H1 (cell line): Measurements from ENCODE around the gene MMP1. TPM values are rescaled to one million over a fixed set of nuclear protein-coding genes. Genes with fewer than 3 reads are reported as not detected.

Experiments used
- CTCF ChIA-PET: fragments of 300-600 bp; sonication (Branson Sonifier 250); formaldehyde crosslinking; loops from one replicate; lab custom pipeline; 2021; ENCODE audit not compliant: partially characterized antibody; lab: Charles Lee
- POLR2A ChIA-PET: fragments of 300-600 bp; sonication (Branson Sonifier 250); formaldehyde crosslinking; loops from one replicate; lab custom pipeline; 2021; ENCODE audit warnings: inconsistent platforms; ENCODE audit not compliant: partially characterized antibody; lab: Charles Lee
- DNase-seq, 2 experiments: peaks; one replicate each; pipeline versions ENCODE4 v3.0.0 to v3.0.0-alpha.2; 2010 to 2022; ENCODE audit warnings: low spot score in 2 of 2, low read depth in 1 of 2, mixed read lengths in 1 of 2
- FAIRE-seq: peaks from 2 replicates; lab custom pipeline; 2011; peaks lifted over from hg19 to GRCh38; lab: Jason Lieb, UNC
- H2AFZ ChIP-seq: 2 replicates; pipeline ENCODE4 v1.8.1; 2012; ENCODE audit warnings: low read length, inconsistent platforms
- H2AK5ac ChIP-seq: 2 replicates; pipeline ENCODE4 v1.6.1; 2013; ENCODE audit warnings: low read depth, low read length
- H2BK120ac ChIP-seq: replicated peaks from 2 replicates; pipeline ENCODE3; 2013; ENCODE audit warnings: low read depth, low read length, inconsistent platforms
- H2BK12ac ChIP-seq: 2 replicates; pipeline ENCODE4 v1.6.1; 2013; ENCODE audit warnings: low read depth, low read length
- H2BK15ac ChIP-seq: 2 replicates; pipeline ENCODE4 v1.6.1; 2013; ENCODE audit warnings: low read length
- H2BK20ac ChIP-seq: 2 replicates; pipeline ENCODE4 v1.6.1; 2013; ENCODE audit warnings: low read length
- H2BK5ac ChIP-seq: 2 replicates; pipeline ENCODE4 v1.6.1; 2013; ENCODE audit warnings: low read depth, low read length
- H3K14ac ChIP-seq: 2 replicates; pipeline ENCODE4 v1.6.1; 2013; ENCODE audit warnings: inconsistent platforms; ENCODE audit not compliant: insufficient read length
- H3K18ac ChIP-seq: 2 replicates; pipeline ENCODE4 v1.6.1; 2013; ENCODE audit warnings: low read length; ENCODE audit errors: extremely low read depth
- H3K23ac ChIP-seq: 2 replicates; pipeline ENCODE4 v1.6.1; 2013; ENCODE audit warnings: inconsistent platforms; ENCODE audit not compliant: insufficient read length
- H3K23me2 ChIP-seq: 2 replicates; pipeline ENCODE4 v1.6.1; 2013; ENCODE audit warnings: low read depth, low read length
- H3K27ac ChIP-seq: 2 replicates; pipeline ENCODE4 v1.6.1; 2011; ENCODE audit warnings: low read depth, low read length, inconsistent platforms
- H3K27me3 ChIP-seq, 4 experiments: replicated peaks in 1 of 4; 1 replicate in 1 of 4; 2 replicates in 3 of 4; pipeline versions ENCODE4 v1.6.1 to v1.8.1; 2011 to 2013; ENCODE audit warnings: low read length in 3 of 4, mild to moderate bottlenecking in 3 of 4, inconsistent platforms in 2 of 4, mixed read lengths in 2 of 4, moderate library complexity in 1 of 4; ENCODE audit not compliant: control insufficient read depth in 3 of 4, insufficient read depth in 3 of 4; ENCODE audit errors: extremely low read depth in 1 of 4
- H3K36me3 ChIP-seq, 4 experiments: 2 replicates each; pipeline versions ENCODE4 v1.6.1 to v1.8.1; 2011 to 2013; ENCODE audit warnings: mild to moderate bottlenecking in 4 of 4, low read length in 3 of 4, moderate library complexity in 2 of 4, control low read depth in 1 of 4, inconsistent platforms in 1 of 4; ENCODE audit not compliant: insufficient read depth in 4 of 4, control insufficient read depth in 2 of 4
- H3K4ac ChIP-seq: replicated peaks from 2 replicates; pipeline ENCODE3; 2013; ENCODE audit warnings: low read length, low read depth, mixed read lengths, inconsistent platforms; ENCODE audit not compliant: insufficient read length
- H3K4me1 ChIP-seq, 4 experiments: replicated peaks in 1 of 4; 1 replicate in 1 of 4; 2 replicates in 3 of 4; pipeline versions ENCODE4 v1.6.1 to v1.8.1; 2011 to 2013; ENCODE audit warnings: low read length in 3 of 4, inconsistent platforms in 2 of 4, mixed read lengths in 1 of 4; ENCODE audit not compliant: insufficient read depth in 4 of 4, control insufficient read depth in 3 of 4
- H3K4me2 ChIP-seq, 2 experiments: 2 replicates each; pipeline versions ENCODE4 v1.6.1 to v1.8.1; 2011 to 2013; ENCODE audit warnings: low read depth in 2 of 2, low read length in 2 of 2, control low read depth in 1 of 2, inconsistent platforms in 1 of 2, mild to moderate bottlenecking in 1 of 2; ENCODE audit not compliant: insufficient read depth in 1 of 2
- H3K4me3 ChIP-seq, 4 experiments: fragments of 200-600, 300-600 bp in 1 of 4; sonication (generic), shearing (Covaris generic), sonication (Bioruptor Twin) in 1 of 4; 2 replicates each; pipeline versions ENCODE4 v1.5.1 to v1.8.1; 2011 to 2016; ENCODE audit warnings: low read length in 4 of 4, low read depth in 3 of 4, control low read depth in 2 of 4, inconsistent platforms in 2 of 4, mild to moderate bottlenecking in 2 of 4, mixed read lengths in 1 of 4, moderate library complexity in 1 of 4; ENCODE audit not compliant: insufficient read depth in 2 of 4; ENCODE audit errors: extremely low read depth in 1 of 4
- H3K56ac ChIP-seq: replicated peaks from 2 replicates; pipeline ENCODE3; 2013; ENCODE audit warnings: low read depth, mild to moderate bottlenecking, mixed read lengths, low read length, inconsistent platforms; ENCODE audit not compliant: insufficient read length
- H3K79me1 ChIP-seq: 2 replicates; pipeline ENCODE4 v1.6.1; 2013; ENCODE audit warnings: low read depth, low read length, control low read depth
- H3K79me2 ChIP-seq, 2 experiments: 2 replicates each; pipeline versions ENCODE4 v1.6.1 to v1.8.1; 2012 to 2013; ENCODE audit warnings: low read length in 2 of 2, mild to moderate bottlenecking in 2 of 2, inconsistent platforms in 1 of 2; ENCODE audit not compliant: insufficient read depth in 2 of 2, control insufficient read depth in 1 of 2
- H3K9ac ChIP-seq, 4 experiments: replicated peaks in 1 of 4; 1 replicate in 1 of 4; 2 replicates in 3 of 4; pipeline versions ENCODE4 v1.6.1 to v1.8.1; 2011 to 2013; ENCODE audit warnings: low read depth in 3 of 4, low read length in 3 of 4, control low read depth in 2 of 4, mild to moderate bottlenecking in 2 of 4, moderate library complexity in 2 of 4, inconsistent platforms in 1 of 4; ENCODE audit errors: extremely low read depth in 1 of 4
- H3K9me3 ChIP-seq, 2 experiments: 2 replicates each; pipeline versions ENCODE4 v1.6.1 to v1.8.1; 2012 to 2013; ENCODE audit warnings: mild to moderate bottlenecking in 2 of 2, moderate library complexity in 2 of 2, control low read depth in 1 of 2, inconsistent platforms in 1 of 2, low read depth in 1 of 2, low read length in 1 of 2, mixed read lengths in 1 of 2; ENCODE audit not compliant: insufficient read depth in 2 of 2
- H4K20me1 ChIP-seq, 2 experiments: replicated peaks in 1 of 2; 2 replicates each; pipeline versions ENCODE3 to v1.8.1; 2011 to 2013; ENCODE audit warnings: inconsistent platforms in 2 of 2, low read length in 2 of 2, mild to moderate bottlenecking in 1 of 2; ENCODE audit not compliant: insufficient read depth in 2 of 2, control insufficient read depth in 1 of 2
- H4K5ac ChIP-seq: 2 replicates; pipeline ENCODE4 v1.6.1; 2013; ENCODE audit warnings: low read length, low read depth, mixed read lengths, inconsistent platforms; ENCODE audit not compliant: insufficient read length
- H4K8ac ChIP-seq: 2 replicates; pipeline ENCODE4 v1.8.0; 2013; ENCODE audit warnings: mild to moderate bottlenecking, moderate library complexity, low read length, inconsistent platforms; ENCODE audit not compliant: insufficient read depth; ENCODE audit errors: extremely low read depth
- H4K91ac ChIP-seq: replicated peaks from 2 replicates; pipeline ENCODE3; 2013; ENCODE audit warnings: low read length, mixed read lengths, inconsistent platforms; ENCODE audit not compliant: insufficient read length
- HDAC2 ChIP-seq, 2 experiments: fragments of 300-600 bp in 1 of 2; sonication (generic) in 1 of 2; IDR thresholded peaks; 2 replicates each; pipeline ENCODE4 v1.6.1; 2011 to 2012; ENCODE audit warnings: low read depth in 2 of 2, low read length in 2 of 2, mild to moderate bottlenecking in 2 of 2, moderate library complexity in 2 of 2, borderline replicate concordance in 1 of 2, inconsistent platforms in 1 of 2
- MAFK ChIP-seq: IDR thresholded peaks from 2 replicates; pipeline ENCODE4 v1.6.1; 2012; ENCODE audit warnings: low read depth, mild to moderate bottlenecking, improper control_type of control experiment, low read length
- WGBS, 2 experiments: shearing (Covaris generic) in 1 of 2; methylation state at CpG; one replicate each; pipeline versions ENCODE4 v1.1.6 to v1.1.7; 2013 to 2015; ENCODE audit warnings: low lambda C conversion rate in 2 of 2, mixed read lengths in 2 of 2, inconsistent platforms in 1 of 2, low coverage in 1 of 2, missing lambda C conversion rate in 1 of 2; ENCODE audit not compliant: insufficient replicate concordance in 2 of 2, insufficient coverage in 1 of 2, insufficient read length in 1 of 2; ENCODE audit errors: extremely low coverage in 1 of 2, missing lambda C conversion rate in 1 of 2; 5-methylcytosine and 5-hydroxymethylcytosine counted together
- polyA plus RNA-seq, 7 experiments: library from polyadenylated mRNA; depleted of rRNA in 3 of 7; stranded (reverse) in 5 of 7; unstranded in 2 of 7; fragments of >200 nt in 5 of 7; fragments of 200-250 nt in 2 of 7; gene quantifications; 1 replicate in 5 of 7; 2 replicates in 1 of 7; 4 replicates in 1 of 7; pipeline versions ENCODE4 v1.2.1 to v1.2.3, GENCODE V29; 2011 to 2013; ENCODE audit warnings: missing spikeins in 2 of 7, mixed read lengths in 2 of 7
- total RNA-seq: library from RNA; stranded (reverse); fragmentation: NEBNext Ultra II Directional; extraction: Animal tissue kit (Norgen Biotek cat#: 25700); gene quantifications from 2 replicates; pipeline ENCODE4 v1.2.1, GENCODE V29; 2021

MMP1 gene
- total and polyA plus RNA-seq, 2 of the 8 experiments (the other 6 are each of a cell fraction or from before 2014, with no cell fraction given), result not detected

DNA sequence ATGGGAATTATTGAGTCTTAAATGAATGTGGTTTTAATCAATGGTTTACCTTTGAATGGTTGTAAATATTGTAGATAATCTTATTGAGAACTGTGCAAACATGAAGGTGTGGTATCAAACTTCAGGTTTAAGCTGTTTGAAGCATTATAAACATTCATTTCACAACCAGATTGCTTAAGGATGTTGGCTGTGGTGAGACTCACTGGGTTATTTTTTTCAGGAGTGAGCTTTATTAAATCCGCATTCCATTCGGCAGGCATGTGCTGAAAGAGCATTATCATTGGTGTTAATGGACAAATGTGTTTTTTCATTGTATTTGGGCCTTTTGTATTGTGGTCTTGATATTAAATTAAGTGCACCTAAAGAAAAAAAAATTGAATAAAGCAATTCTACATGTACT, 35.8 kb upstream of the MMP1 start:
- Histone ChIP-seq H2BK20ac (no peak overlapping the region), H3K79me1 (no peaks in the 10 kb centered on the region), H3K56ac (no peak overlapping the region), H2AK5ac (no peak overlapping the region), H2AFZ (no peak overlapping the region), H3K9me3 (no peaks in the 10 kb centered on the region), H3K36me3 (no peaks in the 10 kb centered on the region), H4K20me1 (no peaks in the 10 kb centered on the region), H4K5ac (no peak overlapping the region), H3K27ac (no peak overlapping the region), H3K23me2 (no peaks in the 10 kb centered on the region), H2BK12ac (no peak overlapping the region), H3K4me1 (peaks cover 0 to 7% (median 1%) of the 10 kb centered on the region in 4 experiments; a peak in 4 of 7 replicates), H3K14ac (no peak overlapping the region), H3K23ac (no peak overlapping the region), H4K8ac (no peak overlapping the region), H4K91ac (no peak overlapping the region), H3K18ac (no peak overlapping the region), H3K4ac (no peak overlapping the region), H2BK5ac (no peak overlapping the region), H3K27me3 (no peaks in the 10 kb centered on the region; a peak in 2 of 7 replicates), H3K9ac (no peak overlapping the region), H2BK15ac (no peak overlapping the region), H3K79me2 (no peaks in the 10 kb centered on the region), H2BK120ac (no peak overlapping the region), H3K4me3 (no peak overlapping the region), H3K4me2 (no peak overlapping the region)
- FAIRE-seq (no peak), DNase-seq (no peak)
- ChIA-PET CTCF (interaction anchor here (1.0 to 1.9 kb wide), 6 partner anchors 10 to 108 kb away, joined by 3 to 5 read pairs (median 4); partner anchors contain the start of gene MMP3), POLR2A (no interaction called here)
- WGBS, 2 experiments, result 97% methylated on average over 2 of the region's 2 CpGs; no CpG with 5 or more reads in 1 of the 2 experiments
- TF ChIP-seq HDAC2 (IDR thresholded peaks at IDR 0.05; ENCODE audit: borderline replicate concordance in 1 of 2, low read depth in 2 of 2, low read length in 2 of 2), result no peak
- no peak for TF ChIP-seq MAFK
